OCI-LY3 (cell line): Measurements from ENCODE around the gene HADHB.

Experiments
- H2AFZ ChIP-seq: fragments of 200-600, 300-600 bp; shearing (Covaris generic); 2 replicates; pipeline ENCODE4 v1.6.0; 2014; ENCODE audit warnings: antibody characterized with exemption, low read depth, low read length
- H3K27ac ChIP-seq: fragments of 200-600, 300-600 bp; sonication (generic); 2 replicates; pipeline ENCODE4 v1.5.1; 2014; ENCODE audit warnings: mild to moderate bottlenecking, low read length, moderate library complexity, mixed read lengths
- H3K27me3 ChIP-seq: fragments of 200-600, 300-600 bp; sonication (generic); 2 replicates; pipeline ENCODE4 v1.6.1; 2014; ENCODE audit warnings: low read depth, low read length, mixed read lengths
- H3K36me3 ChIP-seq: fragments of 200-600, 300-600 bp; sonication (generic); replicated peaks from 2 replicates; pipeline ENCODE3; 2014; ENCODE audit warnings: low read depth, low read length, mixed read lengths
- H3K4me1 ChIP-seq: fragments of 300-600, 200-600 bp; sonication (generic); 2 replicates; pipeline ENCODE4 v1.6.1; 2014; ENCODE audit warnings: low read length, mixed read lengths
- H3K4me2 ChIP-seq: fragments of 200-600, 300-600 bp; sonication (generic); 2 replicates; pipeline ENCODE4 v1.6.1; 2014; ENCODE audit warnings: low read length, mixed read lengths
- H3K4me3 ChIP-seq: fragments of 300-600, 200-600 bp; sonication (generic); 2 replicates; pipeline ENCODE4 v1.5.1; 2014; ENCODE audit warnings: antibody characterized with exemption, mild to moderate bottlenecking, low read length, moderate library complexity
- H3K79me2 ChIP-seq: fragments of 300-600, 200-600 bp; shearing (Covaris generic); 2 replicates; pipeline ENCODE4 v1.6.1; 2014; ENCODE audit warnings: mild to moderate bottlenecking, low read length, mixed read lengths
- H3K9ac ChIP-seq: fragments of 300-600, 200-600 bp; shearing (Covaris generic); 2 replicates; pipeline ENCODE4 v1.6.0; 2014; ENCODE audit warnings: mild to moderate bottlenecking, low read length, moderate library complexity
- H3K9me3 ChIP-seq: fragments of 200-600, 300-600 bp; shearing (Covaris generic); 2 replicates; pipeline ENCODE4 v1.6.1; 2014; ENCODE audit warnings: low read length, mixed read lengths; ENCODE audit not compliant: insufficient read depth
- H4K20me1 ChIP-seq: fragments of 200-600, 300-600 bp; sonication (generic); 2 replicates; pipeline ENCODE4 v1.6.1; 2016; ENCODE audit warnings: low read length, mixed read lengths; ENCODE audit not compliant: insufficient read depth
- EZH2phosphoT487 ChIP-seq: fragments of 200-600 bp; shearing (Covaris generic); IDR thresholded peaks from 2 replicates; pipeline ENCODE4 v1.6.1; 2018; ENCODE audit warnings: antibody characterized with exemption, mixed run types, low read depth
- TF ChIP-seq, protein P1 (sequence below): fragments of 200-600, 300-600 bp; sonication (generic); IDR thresholded peaks from 2 replicates; pipeline ENCODE4 v1.5.1; 2014; ENCODE audit warnings: antibody characterized with exemption, low read length, low read depth

HADHB gene

DNA sequence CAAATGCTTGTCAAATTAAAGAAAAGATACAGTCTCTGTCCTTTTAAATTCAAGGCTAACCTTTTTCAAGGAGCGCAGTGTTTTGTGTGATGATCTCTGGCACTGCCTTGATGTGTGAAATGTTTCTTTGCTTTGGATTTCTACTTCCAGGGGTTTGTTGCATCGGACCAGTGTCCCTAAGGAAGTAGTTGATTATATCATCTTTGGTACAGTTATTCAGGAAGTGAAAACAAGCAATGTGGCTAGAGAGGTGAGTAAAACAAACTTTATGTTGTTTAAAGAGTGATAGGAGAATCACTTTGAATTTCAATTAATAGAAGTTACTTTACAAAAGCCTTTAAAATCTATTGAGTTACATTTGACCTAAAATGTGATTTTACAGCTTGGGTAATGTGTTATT, 28.8 kb downstream of the HADHB start:
- Histone ChIP-seq H3K27ac (no peak overlapping the region), H3K4me1 (peaks cover 21% of the 10 kb centered on the region), H3K4me3 (no peak overlapping the region), H3K27me3 (no peaks in the 10 kb centered on the region), H3K9ac (no peak overlapping the region), H4K20me1 (peaks cover 7% of the 10 kb centered on the region; the same call in 1 of the 2 replicates), H3K79me2 (no peaks in the 10 kb centered on the region), H2AFZ (no peak overlapping the region), H3K36me3 (peaks cover 2% of the 10 kb centered on the region), H3K9me3 (no peaks in the 10 kb centered on the region), H3K4me2 (no peak overlapping the region)
- TF ChIP-seq, protein P1, sequence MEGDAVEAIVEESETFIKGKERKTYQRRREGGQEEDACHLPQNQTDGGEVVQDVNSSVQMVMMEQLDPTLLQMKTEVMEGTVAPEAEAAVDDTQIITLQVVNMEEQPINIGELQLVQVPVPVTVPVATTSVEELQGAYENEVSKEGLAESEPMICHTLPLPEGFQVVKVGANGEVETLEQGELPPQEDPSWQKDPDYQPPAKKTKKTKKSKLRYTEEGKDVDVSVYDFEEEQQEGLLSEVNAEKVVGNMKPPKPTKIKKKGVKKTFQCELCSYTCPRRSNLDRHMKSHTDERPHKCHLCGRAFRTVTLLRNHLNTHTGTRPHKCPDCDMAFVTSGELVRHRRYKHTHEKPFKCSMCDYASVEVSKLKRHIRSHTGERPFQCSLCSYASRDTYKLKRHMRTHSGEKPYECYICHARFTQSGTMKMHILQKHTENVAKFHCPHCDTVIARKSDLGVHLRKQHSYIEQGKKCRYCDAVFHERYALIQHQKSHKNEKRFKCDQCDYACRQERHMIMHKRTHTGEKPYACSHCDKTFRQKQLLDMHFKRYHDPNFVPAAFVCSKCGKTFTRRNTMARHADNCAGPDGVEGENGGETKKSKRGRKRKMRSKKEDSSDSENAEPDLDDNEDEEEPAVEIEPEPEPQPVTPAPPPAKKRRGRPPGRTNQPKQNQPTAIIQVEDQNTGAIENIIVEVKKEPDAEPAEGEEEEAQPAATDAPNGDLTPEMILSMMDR = no peak
- no peak for TF ChIP-seq EZH2phosphoT487

DNA sequence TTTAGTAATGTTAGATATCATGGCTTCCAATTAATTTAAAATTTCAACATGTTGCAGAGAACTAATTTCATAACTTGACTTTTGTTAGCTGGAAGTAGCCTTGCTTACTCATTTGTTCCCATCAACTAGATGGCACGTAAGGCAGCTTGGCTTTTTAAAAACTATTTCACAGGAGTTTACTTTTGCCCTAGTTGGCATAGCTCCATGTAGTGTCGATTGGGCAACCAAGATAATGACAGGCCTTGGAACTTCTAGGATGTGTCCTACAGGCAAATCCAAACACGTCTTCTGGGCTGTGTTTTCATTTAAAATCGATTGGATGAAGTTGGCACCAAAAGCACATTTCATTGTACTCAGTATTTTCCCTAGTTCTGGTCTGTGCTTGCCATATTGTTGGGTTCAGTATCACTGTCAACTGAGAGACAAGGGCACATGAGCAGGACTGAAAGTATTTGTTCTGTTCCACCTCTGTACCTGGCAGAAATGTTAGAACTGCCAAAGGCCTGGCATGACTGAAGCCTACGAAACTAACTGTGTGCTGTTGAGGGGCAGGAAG, 29.4 kb downstream of the HADHB start:
- Histone ChIP-seq H3K9ac (no peak overlapping the region), H4K20me1 (peaks cover 7% of the 10 kb centered on the region; the same call in 1 of the 2 replicates), H3K4me1 (peaks cover 20% of the 10 kb centered on the region), H3K9me3 (no peaks in the 10 kb centered on the region), H3K4me2 (no peak overlapping the region), H3K27me3 (no peaks in the 10 kb centered on the region), H3K36me3 (peaks cover 6% of the 10 kb centered on the region), H3K4me3 (no peak overlapping the region), H3K79me2 (no peaks in the 10 kb centered on the region), H2AFZ (no peak overlapping the region), H3K27ac (no peak overlapping the region)
- TF ChIP-seq EZH2phosphoT487 = no peak
- TF ChIP-seq, protein P1 = no peak

DNA sequence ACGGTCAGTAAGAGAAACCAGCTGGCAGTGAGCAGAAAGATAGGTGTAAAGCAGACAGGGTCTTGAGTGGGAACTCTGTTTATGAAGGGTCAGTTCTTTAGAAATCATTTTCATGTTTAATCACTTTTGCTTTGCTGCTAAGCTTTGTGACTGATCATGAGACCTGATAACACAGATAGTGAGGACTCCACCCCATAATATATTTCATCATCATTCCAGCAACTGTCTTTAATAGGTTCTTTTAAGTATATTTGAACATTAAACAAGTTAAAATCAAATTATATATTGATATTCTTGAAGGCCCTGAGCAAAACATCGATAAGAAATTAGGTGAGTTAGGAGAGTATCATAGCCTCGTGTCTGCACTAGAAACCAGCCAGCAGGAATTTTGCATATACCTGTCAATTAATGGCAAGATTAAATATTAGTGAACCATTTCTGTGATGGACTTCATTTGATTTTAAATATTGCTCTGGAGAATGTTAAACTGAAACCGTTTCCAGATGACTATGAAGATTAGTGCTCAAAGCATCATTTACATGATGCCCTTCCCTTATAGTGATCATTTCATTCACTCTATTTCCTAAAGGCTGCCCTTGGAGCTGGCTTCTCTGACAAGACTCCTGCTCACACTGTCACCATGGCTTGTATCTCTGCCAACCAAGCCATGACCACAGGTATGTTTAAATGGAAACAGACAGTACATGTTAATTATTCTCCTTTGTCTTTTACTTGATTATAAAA, 31.9 kb downstream of the HADHB start:
- H3K79me2 ChIP-seq = no peaks in the 10 kb centered on the region
- H4K20me1 ChIP-seq = no peaks in the 10 kb centered on the region
- TF ChIP-seq, protein P1 = no peak
- TF ChIP-seq EZH2phosphoT487 = no peak
- no peak overlapping the region for H3K4me3 ChIP-seq
- H3K36me3 ChIP-seq = peaks cover 14% of the 10 kb centered on the region
- H3K9me3 ChIP-seq = no peaks in the 10 kb centered on the region
- H2AFZ ChIP-seq = no peak overlapping the region
- H3K9ac ChIP-seq = no peak overlapping the region
- H3K27me3 ChIP-seq = no peaks in the 10 kb centered on the region
- H3K4me2 ChIP-seq = no peak overlapping the region
- H3K4me1 ChIP-seq = peaks cover 4% of the 10 kb centered on the region
- no peak overlapping the region for H3K27ac ChIP-seq

DNA sequence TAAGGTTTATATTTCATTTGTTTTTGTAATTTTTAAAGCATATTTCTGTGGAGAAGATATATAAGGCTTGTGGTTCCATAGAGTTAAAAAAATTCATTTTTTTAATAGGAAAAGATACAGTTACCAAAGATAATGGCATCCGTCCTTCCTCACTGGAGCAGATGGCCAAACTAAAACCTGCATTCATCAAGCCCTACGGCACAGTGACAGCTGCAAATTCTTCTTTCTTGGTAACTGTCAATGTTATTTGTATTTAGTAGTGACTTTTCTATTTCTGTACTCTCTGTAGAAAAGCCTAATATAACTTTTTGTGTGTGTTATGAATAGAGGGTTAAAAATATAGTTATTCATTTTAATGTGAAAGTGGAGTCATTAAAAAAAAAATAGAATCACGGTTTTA, 35.1 kb downstream of the HADHB start:
- Histone ChIP-seq H4K20me1 (no peaks in the 10 kb centered on the region), H3K79me2 (no peaks in the 10 kb centered on the region), H2AFZ (no peak overlapping the region), H3K9ac (no peak overlapping the region), H3K4me2 (no peak overlapping the region), H3K36me3 (peaks cover 24% of the 10 kb centered on the region), H3K4me1 (no peaks in the 10 kb centered on the region), H3K9me3 (no peaks in the 10 kb centered on the region), H3K27me3 (no peaks in the 10 kb centered on the region), H3K4me3 (no peak overlapping the region), H3K27ac (no peak overlapping the region)
- TF ChIP-seq EZH2phosphoT487 = no peak
- TF ChIP-seq, protein P1 = no peak
